K562 (cell line): ENCODE results near the gene TBC1D1. TPM values are rescaled to one million over a fixed set of nuclear protein-coding genes. Genes with fewer than 3 reads are reported as not detected.

ENCODE experiments used
- CCAR2 ChIP-seq: fragments of 200-400 bp; formaldehyde crosslinking; IDR thresholded peaks from 2 replicates; pipeline ENCODE4 v1.6.1; 2017; ENCODE audit warnings: mild to moderate bottlenecking, low read depth, low read length
- CHD4 ChIP-seq: fragments of 200-600 bp; sonication (generic); IDR thresholded peaks from 3 replicates; pipeline ENCODE4 v1.6.1; 2012; ENCODE audit warnings: low read depth, mild to moderate bottlenecking, mixed read lengths, low read length, inconsistent platforms; ENCODE audit not compliant: insufficient read depth, insufficient replicate concordance, poor library complexity, severe bottlenecking
- CREM ChIP-seq: IDR thresholded peaks from 2 replicates; pipeline ENCODE4 v1.6.1; 2014; ENCODE audit warnings: antibody characterized with exemption, low read depth
- CSDE1 ChIP-seq, 2 experiments: fragments of 450-650 bp; IDR thresholded peaks; 2 replicates each; pipeline ENCODE4 v1.6.1; 2016; ENCODE audit warnings: mild to moderate bottlenecking in 1 of 2
- CTBP1 ChIP-seq: fragments of 450-650 bp; IDR thresholded peaks from 2 replicates; pipeline ENCODE4 v1.6.1; 2016; ENCODE audit warnings: borderline replicate concordance
- ILK ChIP-seq: fragments of 450-650 bp; IDR thresholded peaks from 2 replicates; pipeline ENCODE4 v1.6.1; 2016; ENCODE audit warnings: missing genetic modification characterization, low read depth, mild to moderate bottlenecking, missing compliant biosample characterization, moderate library complexity, borderline replicate concordance
- KLF16 ChIP-seq: IDR thresholded peaks from 2 replicates; pipeline ENCODE4 v1.6.1; 2016; ENCODE audit warnings: antibody characterized with exemption
- MED1 ChIP-seq: sonication (generic); formaldehyde crosslinking; IDR thresholded peaks from 2 replicates; pipeline ENCODE4 v1.8.1; 2023; ENCODE audit warnings: missing genetic modification reagents, borderline replicate concordance
- NR3C1 ChIP-seq: sonication (generic); formaldehyde crosslinking; IDR thresholded peaks from 2 replicates; pipeline ENCODE4 v1.8.1; 2022; ENCODE audit warnings: missing genetic modification reagents
- PCBP2 ChIP-seq: fragments of 200-400 bp; formaldehyde crosslinking; IDR thresholded peaks from 2 replicates; pipeline ENCODE4 v1.6.1; 2018; ENCODE audit warnings: low read length, low read depth, mild to moderate bottlenecking, moderate library complexity; ENCODE audit not compliant: poor library complexity, severe bottlenecking
- POLR2H ChIP-seq: IDR thresholded peaks from 2 replicates; pipeline ENCODE4 v1.6.1; 2016; ENCODE audit warnings: missing genetic modification characterization, low read depth, mild to moderate bottlenecking, control low read depth, missing compliant biosample characterization, moderate library complexity
- PRPF4 ChIP-seq: fragments of 200-400 bp; formaldehyde crosslinking; IDR thresholded peaks from one replicate; pipeline ENCODE4 v1.6.1; 2017; ENCODE audit warnings: low read length, low read depth, mild to moderate bottlenecking; ENCODE audit not compliant: insufficient read depth, poor library complexity, severe bottlenecking
- ZFP30 ChIP-seq: fragments of 250-450 bp; sonication (Bioruptor Pico); IDR thresholded peaks from 2 replicates; pipeline ENCODE4 v1.8.0; 2022; ENCODE audit warnings: moderate library complexity, mild to moderate bottlenecking, inconsistent platforms, borderline replicate concordance
- ZNF134 ChIP-seq: fragments of 250-450 bp; sonication (Bioruptor Pico); conservative IDR thresholded peaks from 2 replicates; pipeline ENCODE4 v1.4.0; 2020
- polyA plus RNA-seq, 8 experiments: library from polyadenylated mRNA; depleted of rRNA in 4 of 8; stranded (reverse) in 5 of 8; unstranded in 3 of 8; fragments of >200 nt; fragmentation: Nextera tagmentation in 2 of 8; fragmentation: Illumina TruSeq in 1 of 8; extraction: Ambion mirVana in 2 of 8; extraction: Trizol in 1 of 8; gene quantifications; 2 replicates each; pipeline versions ENCODE4 v1.2.1 to v1.2.3, GENCODE V29; 2011 to 2014; ENCODE audit warnings: inconsistent platforms in 1 of 8, missing spikeins in 1 of 8
- total RNA-seq, 7 experiments: library from RNA; depleted of rRNA in 6 of 7; stranded (reverse); fragments of >200 nt in 6 of 7; fragmentation: Illumina TruSeq in 2 of 7; extraction: Trizol in 2 of 7; gene quantifications; 2 replicates each; pipeline versions ENCODE4 v1.2.1 to v1.2.3, GENCODE V29; 2011 to 2021; ENCODE audit warnings: low replicate concordance in 1 of 7
- TF ChIP-seq, protein P1 (sequence below): fragments of 450-650 bp; IDR thresholded peaks from 2 replicates; pipeline ENCODE4 v1.6.1; 2014; ENCODE audit warnings: low read depth, mild to moderate bottlenecking, moderate library complexity, borderline replicate concordance
- TF ChIP-seq, protein P2 (sequence below): fragments of 250-450 bp; sonication (Bioruptor Pico); IDR thresholded peaks from 2 replicates; pipeline ENCODE4 v1.5.1; 2021; ENCODE audit warnings: mild to moderate bottlenecking
- TF ChIP-seq, protein P3 (sequence below): fragments of 250-450 bp; sonication (Bioruptor Pico); IDR thresholded peaks from 2 replicates; pipeline ENCODE4 v1.8.0; 2022; ENCODE audit warnings: moderate library complexity, mild to moderate bottlenecking, inconsistent platforms
- TF ChIP-seq, protein P4 (sequence below): fragments of 450-650 bp; formaldehyde crosslinking; conservative IDR thresholded peaks from 2 replicates; pipeline ENCODE4 v1.4.0; 2022; ENCODE audit warnings: mild to moderate bottlenecking, missing genetic modification characterization
- TF ChIP-seq, protein P5 (sequence below), 3 experiments: IDR thresholded peaks in 2 of 3; conservative IDR thresholded peaks in 1 of 3; 2 replicates each; pipeline ENCODE4 v1.5.1; 2011 to 2012; ENCODE audit warnings: low read length in 3 of 3, mild to moderate bottlenecking in 3 of 3, control low read depth in 2 of 3, improper control_type of control experiment in 1 of 3, inconsistent platforms in 1 of 3, low read depth in 1 of 3, mixed read lengths in 1 of 3, moderate library complexity in 1 of 3; ENCODE audit not compliant: insufficient read depth in 2 of 3

The TBC1D1 gene
- total and polyA plus RNA-seq, 9 of the 15 experiments (the other 6 are each of a cell fraction or from before 2014, with no cell fraction given): 0.59 to 14.2 (median 8.8) TPM

DNA sequence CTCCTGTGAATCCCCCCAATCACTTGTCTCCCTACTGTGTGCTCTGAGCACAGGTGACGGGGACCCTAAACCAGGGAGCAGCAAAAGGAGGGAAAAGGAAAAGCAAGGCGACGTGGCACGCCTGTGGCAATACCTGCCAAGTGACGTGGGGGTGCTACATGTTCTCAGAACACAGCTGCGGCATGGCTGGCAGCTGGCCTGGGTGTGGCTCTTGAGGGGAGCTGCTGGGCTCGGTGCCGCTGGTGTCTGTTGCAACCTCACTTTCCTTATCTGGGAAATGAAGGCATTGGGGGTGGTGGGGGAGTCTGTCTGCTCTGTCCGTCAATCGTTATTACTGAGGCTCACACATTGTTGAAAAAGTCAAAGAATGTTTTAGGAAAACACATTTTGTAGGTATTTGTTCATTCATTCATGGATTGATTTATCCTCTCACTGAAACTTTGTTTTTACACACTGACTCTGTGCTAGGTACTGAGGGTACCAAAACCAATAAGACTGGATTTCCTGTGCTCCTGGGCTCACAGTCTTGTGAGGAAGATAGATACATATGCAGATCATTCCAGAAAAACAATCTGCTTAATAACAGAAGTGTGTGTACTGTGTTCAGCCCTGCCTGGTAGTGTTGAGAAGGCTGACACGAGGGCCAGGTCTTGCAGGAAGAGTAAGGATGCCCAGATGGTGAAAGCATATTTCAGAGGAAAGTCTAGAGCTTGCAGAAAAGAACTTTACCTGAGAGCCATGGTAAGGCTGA is 286.9 kb downstream of the TBC1D1 start (continued):
- TF ChIP-seq, protein P1, sequence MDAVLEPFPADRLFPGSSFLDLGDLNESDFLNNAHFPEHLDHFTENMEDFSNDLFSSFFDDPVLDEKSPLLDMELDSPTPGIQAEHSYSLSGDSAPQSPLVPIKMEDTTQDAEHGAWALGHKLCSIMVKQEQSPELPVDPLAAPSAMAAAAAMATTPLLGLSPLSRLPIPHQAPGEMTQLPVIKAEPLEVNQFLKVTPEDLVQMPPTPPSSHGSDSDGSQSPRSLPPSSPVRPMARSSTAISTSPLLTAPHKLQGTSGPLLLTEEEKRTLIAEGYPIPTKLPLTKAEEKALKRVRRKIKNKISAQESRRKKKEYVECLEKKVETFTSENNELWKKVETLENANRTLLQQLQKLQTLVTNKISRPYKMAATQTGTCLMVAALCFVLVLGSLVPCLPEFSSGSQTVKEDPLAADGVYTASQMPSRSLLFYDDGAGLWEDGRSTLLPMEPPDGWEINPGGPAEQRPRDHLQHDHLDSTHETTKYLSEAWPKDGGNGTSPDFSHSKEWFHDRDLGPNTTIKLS: no peak; the same call in 1 of the 2 replicates
- TF ChIP-seq ILK (no peak), MED1 (CRISPR knock-in tag) (no peak), CCAR2 (no peak), ZNF134 (CRISPR knock-in tag) (no peak), NR3C1 (CRISPR knock-in tag) (no peak), CTBP1 (no peak; the same call in 1 of the 2 replicates), ZFP30 (CRISPR knock-in tag) (no peak), CHD4 (no peak), CREM (no peak), CSDE1 (IDR thresholded peaks at IDR 0.05) (no peak), PCBP2 (no peak), PRPF4 (no peak), KLF16 (peak; percentile 63), POLR2H (tag) (no peak)
- TF ChIP-seq, protein P2, sequence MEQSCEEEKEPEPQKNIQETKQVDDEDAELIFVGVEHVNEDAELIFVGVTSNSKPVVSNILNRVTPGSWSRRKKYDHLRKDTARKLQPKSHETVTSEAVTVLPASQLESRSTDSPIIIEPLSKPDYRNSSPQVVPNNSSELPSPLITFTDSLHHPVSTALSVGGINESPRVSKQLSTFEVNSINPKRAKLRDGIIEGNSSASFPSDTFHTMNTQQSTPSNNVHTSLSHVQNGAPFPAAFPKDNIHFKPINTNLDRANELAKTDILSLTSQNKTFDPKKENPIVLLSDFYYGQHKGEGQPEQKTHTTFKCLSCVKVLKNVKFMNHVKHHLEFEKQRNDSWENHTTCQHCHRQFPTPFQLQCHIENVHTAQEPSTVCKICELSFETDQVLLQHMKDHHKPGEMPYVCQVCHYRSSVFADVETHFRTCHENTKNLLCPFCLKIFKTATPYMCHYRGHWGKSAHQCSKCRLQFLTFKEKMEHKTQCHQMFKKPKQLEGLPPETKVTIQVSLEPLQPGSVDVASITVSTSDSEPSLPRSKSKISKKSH (CRISPR knock-in tag): no peak
- TF ChIP-seq, protein P3, sequence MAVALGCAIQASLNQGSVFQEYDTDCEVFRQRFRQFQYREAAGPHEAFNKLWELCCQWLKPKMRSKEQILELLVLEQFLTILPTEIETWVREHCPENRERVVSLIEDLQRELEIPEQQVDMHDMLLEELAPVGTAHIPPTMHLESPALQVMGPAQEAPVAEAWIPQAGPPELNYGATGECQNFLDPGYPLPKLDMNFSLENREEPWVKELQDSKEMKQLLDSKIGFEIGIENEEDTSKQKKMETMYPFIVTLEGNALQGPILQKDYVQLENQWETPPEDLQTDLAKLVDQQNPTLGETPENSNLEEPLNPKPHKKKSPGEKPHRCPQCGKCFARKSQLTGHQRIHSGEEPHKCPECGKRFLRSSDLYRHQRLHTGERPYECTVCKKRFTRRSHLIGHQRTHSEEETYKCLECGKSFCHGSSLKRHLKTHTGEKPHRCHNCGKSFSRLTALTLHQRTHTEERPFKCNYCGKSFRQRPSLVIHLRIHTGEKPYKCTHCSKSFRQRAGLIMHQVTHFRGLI (CRISPR knock-in tag): no peak
- TF ChIP-seq, protein P4, sequence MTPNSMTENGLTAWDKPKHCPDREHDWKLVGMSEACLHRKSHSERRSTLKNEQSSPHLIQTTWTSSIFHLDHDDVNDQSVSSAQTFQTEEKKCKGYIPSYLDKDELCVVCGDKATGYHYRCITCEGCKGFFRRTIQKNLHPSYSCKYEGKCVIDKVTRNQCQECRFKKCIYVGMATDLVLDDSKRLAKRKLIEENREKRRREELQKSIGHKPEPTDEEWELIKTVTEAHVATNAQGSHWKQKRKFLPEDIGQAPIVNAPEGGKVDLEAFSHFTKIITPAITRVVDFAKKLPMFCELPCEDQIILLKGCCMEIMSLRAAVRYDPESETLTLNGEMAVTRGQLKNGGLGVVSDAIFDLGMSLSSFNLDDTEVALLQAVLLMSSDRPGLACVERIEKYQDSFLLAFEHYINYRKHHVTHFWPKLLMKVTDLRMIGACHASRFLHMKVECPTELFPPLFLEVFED (CRISPR knock-in tag): no peak
- TF ChIP-seq, protein P5, sequence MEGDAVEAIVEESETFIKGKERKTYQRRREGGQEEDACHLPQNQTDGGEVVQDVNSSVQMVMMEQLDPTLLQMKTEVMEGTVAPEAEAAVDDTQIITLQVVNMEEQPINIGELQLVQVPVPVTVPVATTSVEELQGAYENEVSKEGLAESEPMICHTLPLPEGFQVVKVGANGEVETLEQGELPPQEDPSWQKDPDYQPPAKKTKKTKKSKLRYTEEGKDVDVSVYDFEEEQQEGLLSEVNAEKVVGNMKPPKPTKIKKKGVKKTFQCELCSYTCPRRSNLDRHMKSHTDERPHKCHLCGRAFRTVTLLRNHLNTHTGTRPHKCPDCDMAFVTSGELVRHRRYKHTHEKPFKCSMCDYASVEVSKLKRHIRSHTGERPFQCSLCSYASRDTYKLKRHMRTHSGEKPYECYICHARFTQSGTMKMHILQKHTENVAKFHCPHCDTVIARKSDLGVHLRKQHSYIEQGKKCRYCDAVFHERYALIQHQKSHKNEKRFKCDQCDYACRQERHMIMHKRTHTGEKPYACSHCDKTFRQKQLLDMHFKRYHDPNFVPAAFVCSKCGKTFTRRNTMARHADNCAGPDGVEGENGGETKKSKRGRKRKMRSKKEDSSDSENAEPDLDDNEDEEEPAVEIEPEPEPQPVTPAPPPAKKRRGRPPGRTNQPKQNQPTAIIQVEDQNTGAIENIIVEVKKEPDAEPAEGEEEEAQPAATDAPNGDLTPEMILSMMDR (IDR thresholded peaks at IDR 0.05 in 2 of 3, conservative IDR thresholded peaks at IDR 0.05 in 1 of 3; ENCODE audit: insufficient read depth in 2 of 3, low read depth in 1 of 3, low read length in 3 of 3): no peak
